Measurements from ENCODE around the gene PLCXD1. TPM values are rescaled to one million over a fixed set of nuclear protein-coding genes. Genes with fewer than 3 reads are reported as not detected.

The PLCXD1 gene
- total and polyA plus RNA-seq, 8 donors, result 17.0 to 58.2 (median 36.7) TPM

DNA sequence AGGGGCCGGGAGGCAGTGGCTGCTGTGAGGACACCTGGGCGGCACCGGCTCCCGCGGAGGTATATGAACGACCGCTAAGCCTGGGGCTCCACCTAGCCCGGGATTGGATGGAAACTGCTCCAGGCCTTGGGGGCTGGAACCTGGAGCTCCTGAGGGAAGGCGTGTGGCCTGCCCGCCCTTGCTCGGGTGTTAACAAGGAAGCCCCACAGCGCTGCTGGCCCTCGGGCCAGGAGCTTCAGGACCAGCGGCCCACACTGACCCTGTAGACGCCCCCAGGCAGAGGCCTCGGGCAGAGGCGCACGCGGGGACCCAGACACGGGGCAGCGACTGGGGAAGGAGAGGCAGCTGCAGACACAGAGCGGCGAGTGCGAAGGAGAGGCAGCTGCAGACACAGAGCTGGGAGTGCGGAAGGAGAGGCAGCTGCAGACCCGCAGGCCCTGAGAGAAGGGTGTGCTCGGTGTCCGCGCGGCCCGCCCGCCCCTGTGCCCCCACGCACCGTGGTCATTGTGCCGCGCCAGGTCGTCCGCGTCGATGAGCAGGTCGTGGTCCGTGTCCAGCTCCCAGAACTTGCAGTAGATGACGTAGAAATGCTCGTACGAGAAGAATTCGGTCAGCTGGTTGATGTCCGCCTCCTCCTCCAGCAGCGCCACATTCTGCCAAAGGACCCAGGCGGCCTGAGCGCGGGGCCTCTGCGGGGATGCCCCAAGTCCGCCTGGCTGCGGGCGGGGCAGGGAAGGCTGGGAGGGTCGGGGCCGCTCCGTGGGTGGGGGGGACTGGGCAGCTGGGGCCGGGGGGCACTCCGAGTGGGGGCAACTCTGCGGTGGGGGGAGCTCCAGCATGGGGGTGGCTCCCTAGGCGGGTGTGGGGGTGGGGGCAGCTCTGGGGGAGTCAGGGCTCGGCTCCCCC is 64.1 kb downstream of the PLCXD1 start:
- H3K27me3 ChIP-seq, result no peaks in the 10 kb centered on the region
- H3K9me3 ChIP-seq, result peaks cover 0 to 18% of the 10 kb centered on the region in 2 donors
- DNase-seq (peak in 1 of 4 donors; percentile 54), ATAC-seq (no peak)
- no peaks in the 10 kb centered on the region for H3K4me1 ChIP-seq
- H3K36me3 ChIP-seq, result peaks cover 0 to 43% of the 10 kb centered on the region in 2 donors
- no peak overlapping the region for H3K27ac ChIP-seq
- intact Hi-C loops (cut with DNase I), result no loop called here
- TF ChIP-seq, protein P1, sequence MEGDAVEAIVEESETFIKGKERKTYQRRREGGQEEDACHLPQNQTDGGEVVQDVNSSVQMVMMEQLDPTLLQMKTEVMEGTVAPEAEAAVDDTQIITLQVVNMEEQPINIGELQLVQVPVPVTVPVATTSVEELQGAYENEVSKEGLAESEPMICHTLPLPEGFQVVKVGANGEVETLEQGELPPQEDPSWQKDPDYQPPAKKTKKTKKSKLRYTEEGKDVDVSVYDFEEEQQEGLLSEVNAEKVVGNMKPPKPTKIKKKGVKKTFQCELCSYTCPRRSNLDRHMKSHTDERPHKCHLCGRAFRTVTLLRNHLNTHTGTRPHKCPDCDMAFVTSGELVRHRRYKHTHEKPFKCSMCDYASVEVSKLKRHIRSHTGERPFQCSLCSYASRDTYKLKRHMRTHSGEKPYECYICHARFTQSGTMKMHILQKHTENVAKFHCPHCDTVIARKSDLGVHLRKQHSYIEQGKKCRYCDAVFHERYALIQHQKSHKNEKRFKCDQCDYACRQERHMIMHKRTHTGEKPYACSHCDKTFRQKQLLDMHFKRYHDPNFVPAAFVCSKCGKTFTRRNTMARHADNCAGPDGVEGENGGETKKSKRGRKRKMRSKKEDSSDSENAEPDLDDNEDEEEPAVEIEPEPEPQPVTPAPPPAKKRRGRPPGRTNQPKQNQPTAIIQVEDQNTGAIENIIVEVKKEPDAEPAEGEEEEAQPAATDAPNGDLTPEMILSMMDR (IDR thresholded peaks at IDR 0.05), result no peak
- no peak overlapping the region for H3K4me3 ChIP-seq

DNA sequence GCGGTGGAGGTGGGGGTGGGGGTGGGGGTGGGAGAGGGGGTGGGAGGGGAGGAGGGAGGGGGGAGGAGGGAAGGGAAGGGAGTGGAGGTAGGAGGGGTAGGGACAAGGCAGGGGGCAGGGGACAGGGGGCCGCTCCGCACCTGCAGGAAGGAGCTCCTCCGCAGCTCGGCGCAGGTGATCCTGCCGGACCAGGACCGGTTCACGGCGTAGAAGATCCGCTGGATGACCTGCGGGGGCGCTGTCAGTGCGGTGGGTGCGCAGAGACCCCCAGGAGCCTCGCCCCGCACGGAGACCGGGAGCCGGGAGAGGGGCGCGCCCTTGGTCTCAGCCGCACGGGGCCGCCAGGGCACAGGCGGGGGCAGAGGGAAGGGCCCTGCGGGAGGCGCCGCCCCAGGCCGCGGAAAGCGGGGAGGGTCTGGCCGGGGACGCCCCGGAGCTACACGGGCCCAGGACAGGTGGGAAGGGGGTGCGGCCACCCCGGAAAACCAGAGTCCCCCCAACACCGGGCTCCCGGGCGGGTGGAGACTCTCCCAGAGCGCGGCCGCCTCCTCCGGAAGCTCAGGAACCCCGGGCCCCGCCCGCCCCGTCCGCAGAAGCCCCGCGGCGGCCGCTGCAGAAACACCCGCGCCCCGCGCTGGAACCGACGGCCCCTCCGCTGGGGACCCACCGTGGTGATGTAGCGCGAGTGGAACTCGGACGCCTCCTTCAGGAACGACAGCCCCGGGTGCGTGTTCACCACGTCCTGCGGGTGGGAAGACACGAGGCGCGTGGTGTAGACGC is 65.0 kb downstream of the PLCXD1 start:
- Histone ChIP-seq H3K27me3 (no peaks in the 10 kb centered on the region), H3K9me3 (peaks cover 0 to 18% of the 10 kb centered on the region in 2 donors), H3K4me3 (no peak overlapping the region), H3K4me1 (no peaks in the 10 kb centered on the region), H3K27ac (no peak overlapping the region), H3K36me3 (peaks cover 0 to 40% of the 10 kb centered on the region in 2 donors)
- peak in 1 of 4 donors; percentile 78 for DNase-seq
- ATAC-seq, result no peak
- TF ChIP-seq, protein P1 (IDR thresholded peaks at IDR 0.05), result no peak
- intact Hi-C loops (cut with DNase I), result no loop called here

DNA sequence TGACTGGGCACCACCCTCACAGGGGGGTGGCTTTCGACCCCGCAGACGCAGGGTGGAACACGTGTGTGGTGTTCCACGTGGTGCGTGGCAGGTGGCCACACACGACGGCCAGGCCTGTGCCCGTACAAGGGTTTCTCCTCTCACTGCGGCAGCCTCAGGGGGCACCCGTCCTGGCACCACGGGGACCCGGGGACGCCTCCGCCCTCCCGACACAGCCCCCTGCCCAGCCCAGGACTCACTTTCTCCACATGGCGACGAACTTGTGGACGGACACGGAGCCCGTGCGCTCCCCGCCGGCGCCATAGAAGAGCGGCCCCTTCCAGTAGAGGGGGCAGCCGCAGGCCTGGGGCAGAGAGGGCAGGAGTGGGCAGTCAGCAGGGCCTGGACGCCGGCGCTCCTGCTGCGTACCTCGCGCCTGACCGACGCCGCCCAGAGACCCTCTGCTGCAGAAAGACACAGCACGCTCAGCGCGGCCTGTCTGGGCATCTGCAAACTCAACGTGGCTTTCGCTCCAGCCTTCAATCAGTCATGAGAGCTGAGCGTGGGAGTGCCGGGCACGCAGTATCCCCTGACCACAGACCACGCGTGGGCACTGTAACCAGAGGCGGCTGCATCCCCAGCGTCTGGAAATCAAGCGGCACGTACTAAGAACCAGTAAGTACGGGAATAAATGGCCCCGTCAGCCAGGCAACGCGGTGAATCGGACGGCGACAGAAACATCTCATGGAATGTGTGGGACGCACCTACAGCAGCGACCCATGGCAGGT is 66.4 kb downstream of the PLCXD1 start:
- intact Hi-C loops (cut with DNase I), result no loop called here
- peaks cover 0 to 40% of the 10 kb centered on the region in 2 donors for H3K36me3 ChIP-seq
- peaks cover 0 to 11% of the 10 kb centered on the region in 2 donors for H3K9me3 ChIP-seq
- no peaks in the 10 kb centered on the region for H3K27me3 ChIP-seq
- ATAC-seq, result no peak
- H3K4me3 ChIP-seq, result no peak overlapping the region
- H3K4me1 ChIP-seq, result no peaks in the 10 kb centered on the region
- TF ChIP-seq, protein P1 (IDR thresholded peaks at IDR 0.05), result no peak
- peak in 1 of 4 donors; percentile 71 for DNase-seq
- H3K27ac ChIP-seq, result no peak overlapping the region

DNA sequence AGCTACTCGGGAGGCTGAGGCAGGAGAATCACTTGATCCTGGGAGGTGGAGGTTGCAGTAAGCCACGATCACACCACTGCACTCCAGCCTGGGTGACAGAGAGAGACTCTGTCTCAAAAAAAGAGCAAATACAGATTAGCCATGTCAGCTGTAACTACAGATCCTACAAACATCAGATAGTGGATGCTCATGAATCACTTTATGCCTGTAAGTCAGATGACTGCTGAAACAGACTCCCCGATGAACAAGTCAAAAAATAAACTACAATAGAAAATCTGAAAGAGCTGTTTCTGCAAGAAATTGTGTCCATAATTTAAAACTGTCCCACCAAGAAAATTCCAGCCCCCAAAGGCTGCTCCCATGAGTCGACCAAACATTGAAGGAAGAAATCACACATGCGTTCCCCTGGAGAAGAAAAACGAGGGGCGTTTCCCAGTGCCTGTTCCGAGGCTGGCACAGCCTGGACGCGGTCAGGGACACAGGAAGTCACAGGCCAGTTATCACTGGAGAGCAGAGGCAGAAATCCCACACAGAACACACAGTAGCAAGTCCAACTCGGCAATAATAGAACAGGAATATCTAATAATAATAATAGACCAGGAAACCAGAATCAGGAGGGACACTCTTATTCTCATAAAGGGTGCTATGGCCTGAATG is 67.4 kb downstream of the PLCXD1 start:
- intact Hi-C loops (cut with DNase I), result no loop called here
- peak in 1 of 4 donors; percentile 32 for DNase-seq
- ATAC-seq, result no peak
- H3K4me3 ChIP-seq, result no peak overlapping the region
- TF ChIP-seq, protein P1 (IDR thresholded peaks at IDR 0.05), result no peak
- no peak overlapping the region for H3K27ac ChIP-seq
- no peaks in the 10 kb centered on the region for H3K27me3 ChIP-seq
- peaks cover 0 to 42% of the 10 kb centered on the region in 2 donors for H3K36me3 ChIP-seq
- peaks cover 0 to 11% of the 10 kb centered on the region in 2 donors for H3K9me3 ChIP-seq
- no peaks in the 10 kb centered on the region for H3K4me1 ChIP-seq
